ENCODE measurements around the gene VMAC.

The VMAC gene

DNA sequence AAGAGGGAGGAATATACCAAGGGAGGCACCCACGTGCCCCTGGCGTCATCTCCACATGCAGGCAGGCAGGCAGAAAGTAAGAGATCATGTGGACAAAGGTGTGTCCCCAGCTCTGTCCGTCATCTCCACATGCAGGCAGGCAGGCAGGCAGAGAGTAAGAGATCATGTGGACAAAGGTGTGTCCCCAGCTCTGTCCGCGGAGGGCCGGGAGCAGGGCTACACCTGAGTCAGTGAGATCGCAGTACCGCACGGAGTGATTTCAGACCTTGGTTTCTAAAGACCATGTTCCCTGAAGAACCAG is 31.6 kb downstream of the VMAC start:
- Histone ChIP-seq H3K4me2 (ENCODE audit: low read length) (no peak overlapping the region), H3K9me3 (ENCODE audit: control insufficient read depth, low read length) (no peaks in the 10 kb centered on the region), H2AFZ (no peak overlapping the region), H3K27me3 (ENCODE audit: control insufficient read depth, insufficient read depth, low read length) (no peaks in the 10 kb centered on the region), H3K36me3 (ENCODE audit: control insufficient read depth, insufficient read depth, low read length) (no peaks in the 10 kb centered on the region), H3K4me1 (no peaks in the 10 kb centered on the region), H3K79me2 (peaks cover 40% of the 10 kb centered on the region), H3K27ac (no peak overlapping the region), H3K9ac (no peak overlapping the region), H3K4me3 (ENCODE audit: low read depth, low read length) (no peak overlapping the region)
- TF ChIP-seq CTCF (IDR thresholded peaks at IDR 0.05), result no peak

GRCh38 chr19:5937550-5937949 is 32.9 kb downstream of the VMAC start:
- no peak overlapping the region for H2AFZ ChIP-seq
- no peak overlapping the region for H3K4me2 ChIP-seq (ENCODE audit: low read length)
- no peaks in the 10 kb centered on the region for H3K36me3 ChIP-seq (ENCODE audit: control insufficient read depth, insufficient read depth, low read length)
- TF ChIP-seq CTCF (IDR thresholded peaks at IDR 0.05), result no peak
- H3K4me1 ChIP-seq, result no peaks in the 10 kb centered on the region
- peaks cover 48% of the 10 kb centered on the region for H3K79me2 ChIP-seq
- no peak overlapping the region for H3K27ac ChIP-seq
- no peaks in the 10 kb centered on the region for H3K27me3 ChIP-seq (ENCODE audit: control insufficient read depth, insufficient read depth, low read length)
- no peak overlapping the region for H3K9ac ChIP-seq
- no peaks in the 10 kb centered on the region for H3K9me3 ChIP-seq (ENCODE audit: control insufficient read depth, low read length)
- H3K4me3 ChIP-seq (ENCODE audit: low read depth, low read length), result no peak overlapping the region

DNA sequence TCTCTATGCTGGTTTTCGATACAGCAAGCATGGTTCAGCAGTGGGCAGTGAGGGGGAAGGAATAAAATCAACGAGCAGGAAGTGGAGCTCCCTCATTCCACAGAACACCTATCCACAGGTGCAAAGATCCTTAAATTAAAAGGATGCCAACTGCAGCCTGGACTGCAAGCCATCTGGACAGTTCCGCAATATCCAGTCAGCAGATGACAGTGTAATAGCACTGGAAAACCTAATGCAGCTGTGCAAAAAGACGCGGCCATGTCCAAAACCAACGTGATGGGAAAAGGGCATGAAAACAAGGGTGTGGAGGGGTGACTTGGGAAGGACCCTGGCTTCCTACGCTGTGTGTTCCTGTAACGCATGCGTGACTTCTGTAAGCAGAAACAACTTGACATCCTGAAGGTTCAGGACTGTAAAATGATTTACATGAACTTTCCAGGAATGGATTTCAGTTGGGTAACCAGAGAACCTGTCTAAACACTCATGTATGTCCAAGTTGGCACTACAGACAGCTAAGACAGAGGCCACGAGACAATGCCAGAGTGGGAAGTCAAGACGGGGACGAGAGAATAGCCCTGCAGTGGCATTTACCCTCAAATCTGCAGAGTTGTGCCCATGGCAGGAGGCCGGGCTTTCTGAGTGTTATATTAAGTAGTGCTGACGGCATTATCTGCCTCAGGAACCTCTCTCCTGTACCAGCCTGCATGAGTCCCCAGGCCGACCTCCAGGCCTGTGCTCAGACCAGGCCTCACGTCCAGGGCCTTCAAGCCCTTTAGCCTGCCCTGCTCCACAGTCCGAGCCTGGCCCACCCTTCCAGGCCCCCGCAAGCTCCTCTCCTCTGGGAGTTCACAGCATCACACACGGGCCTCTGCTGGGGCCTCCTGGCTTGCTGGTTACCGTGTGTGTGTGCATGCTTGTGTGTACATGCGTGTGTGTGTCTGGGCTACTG is 35.9 kb downstream of the VMAC start:
- TF ChIP-seq CTCF (IDR thresholded peaks at IDR 0.05), result no peak
- Histone ChIP-seq H3K4me3 (ENCODE audit: low read depth, low read length) (no peak overlapping the region), H3K4me2 (ENCODE audit: low read length) (no peak overlapping the region), H2AFZ (no peak overlapping the region), H3K4me1 (no peaks in the 10 kb centered on the region), H3K36me3 (ENCODE audit: control insufficient read depth, insufficient read depth, low read length) (no peaks in the 10 kb centered on the region), H3K79me2 (peaks cover 54% of the 10 kb centered on the region), H3K9ac (no peak overlapping the region), H3K27ac (no peak overlapping the region), H3K27me3 (ENCODE audit: control insufficient read depth, insufficient read depth, low read length) (no peaks in the 10 kb centered on the region), H3K9me3 (ENCODE audit: control insufficient read depth, low read length) (no peaks in the 10 kb centered on the region)

DNA sequence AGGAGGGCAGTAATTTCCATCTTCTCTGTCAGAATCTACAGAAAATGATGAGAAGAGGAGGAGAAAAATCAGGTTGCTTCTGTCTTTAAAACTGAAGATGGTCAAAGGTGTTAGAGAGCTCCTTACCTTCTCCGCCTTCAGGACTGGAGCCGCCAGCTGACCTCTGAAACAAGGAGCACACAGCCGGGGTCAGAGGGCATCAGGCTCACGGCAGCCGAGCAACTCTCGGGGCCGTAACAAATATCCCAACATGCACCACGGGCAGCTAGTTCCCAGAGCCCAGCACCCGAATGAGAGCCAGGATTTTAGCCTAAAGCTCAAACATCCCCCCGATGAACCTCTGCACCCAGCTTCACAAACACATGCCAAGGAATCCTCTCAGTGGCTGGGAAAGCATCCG is 37.0 kb downstream of the VMAC start:
- H3K27me3 ChIP-seq (ENCODE audit: control insufficient read depth, insufficient read depth, low read length), result no peaks in the 10 kb centered on the region
- no peak overlapping the region for H3K4me3 ChIP-seq (ENCODE audit: low read depth, low read length)
- no peaks in the 10 kb centered on the region for H3K9me3 ChIP-seq (ENCODE audit: control insufficient read depth, low read length)
- H3K4me2 ChIP-seq (ENCODE audit: low read length), result no peak overlapping the region
- TF ChIP-seq CTCF (IDR thresholded peaks at IDR 0.05), result no peak
- peaks cover 59% of the 10 kb centered on the region for H3K79me2 ChIP-seq
- H3K9ac ChIP-seq, result no peak overlapping the region
- H3K4me1 ChIP-seq, result no peaks in the 10 kb centered on the region
- no peak overlapping the region for H2AFZ ChIP-seq
- no peaks in the 10 kb centered on the region for H3K36me3 ChIP-seq (ENCODE audit: control insufficient read depth, insufficient read depth, low read length)
- H3K27ac ChIP-seq, result no peak overlapping the region

- no peak overlapping the region for H3K27ac ChIP-seq
- no peaks in the 10 kb centered on the region for H3K9me3 ChIP-seq (ENCODE audit: control insufficient read depth, low read length)
- TF ChIP-seq CTCF (IDR thresholded peaks at IDR 0.05), result no peak
- no peak overlapping the region for H3K4me2 ChIP-seq (ENCODE audit: low read length)
- H3K79me2 ChIP-seq, result peaks cover 72% of the 10 kb centered on the region
- H3K9ac ChIP-seq, result no peak overlapping the region
- H3K4me3 ChIP-seq (ENCODE audit: low read depth, low read length), result no peak overlapping the region
- H3K4me1 ChIP-seq, result no peaks in the 10 kb centered on the region
- H2AFZ ChIP-seq, result no peak overlapping the region
- no peaks in the 10 kb centered on the region for H3K27me3 ChIP-seq (ENCODE audit: control insufficient read depth, insufficient read depth, low read length)
- H3K36me3 ChIP-seq (ENCODE audit: control insufficient read depth, insufficient read depth, low read length), result no peaks in the 10 kb centered on the region
These were observed 38.4 kb downstream of the VMAC start for GRCh38 chr19:5943045-5943444.
